H9 (cell line): Measurements from ENCODE around the gene NCEH1. TPM values are rescaled to one million over a fixed set of nuclear protein-coding genes. Genes with fewer than 3 reads are reported as not detected.

ENCODE experiments used
- DNase-seq: peaks from one replicate; pipeline ENCODE4 v3.0.0-alpha.2; 2017
- H2AFZ ChIP-seq: one replicate; pipeline ENCODE4 v1.6.1; 2013; ENCODE audit warnings: mild to moderate bottlenecking, low read length, control low read depth, moderate library complexity
- H2AK5ac ChIP-seq: 2 replicates; pipeline ENCODE4 v1.6.1; 2013; ENCODE audit warnings: low read length, control low read depth, mixed read lengths; ENCODE audit not compliant: insufficient read length
- H2BK120ac ChIP-seq: one replicate; pipeline ENCODE4 v1.6.1; 2013; ENCODE audit warnings: low read depth, mild to moderate bottlenecking, low read length, control low read depth, inconsistent platforms; ENCODE audit not compliant: poor library complexity, severe bottlenecking
- H2BK12ac ChIP-seq: 2 replicates; pipeline ENCODE4 v1.6.1; 2013; ENCODE audit warnings: low read length, control low read depth, mixed read lengths, low read depth; ENCODE audit not compliant: insufficient read length
- H2BK15ac ChIP-seq: 2 replicates; pipeline ENCODE4 v1.6.1; 2013; ENCODE audit warnings: low read depth, low read length, control low read depth
- H2BK20ac ChIP-seq: one replicate; pipeline ENCODE4 v1.6.1; 2013; ENCODE audit warnings: low read depth, mild to moderate bottlenecking, low read length, control low read depth, inconsistent platforms; ENCODE audit not compliant: poor library complexity, severe bottlenecking
- H2BK5ac ChIP-seq: 2 replicates; pipeline ENCODE4 v1.6.1; 2013; ENCODE audit warnings: low read length, control low read depth, mixed read lengths; ENCODE audit not compliant: insufficient read length
- H3K14ac ChIP-seq: 2 replicates; pipeline ENCODE4 v1.6.1; 2013; ENCODE audit warnings: low read length, control low read depth; ENCODE audit not compliant: insufficient read depth
- H3K18ac ChIP-seq: 2 replicates; pipeline ENCODE4 v1.6.1; 2013; ENCODE audit warnings: low read depth, mild to moderate bottlenecking, mixed read lengths, low read length, control low read depth; ENCODE audit not compliant: insufficient read length
- H3K23ac ChIP-seq: 2 replicates; pipeline ENCODE4 v1.6.1; 2013; ENCODE audit warnings: low read length, control low read depth, mixed read lengths, low read depth; ENCODE audit not compliant: insufficient read length
- H3K23me2 ChIP-seq: 2 replicates; pipeline ENCODE4 v1.6.1; 2013; ENCODE audit warnings: low read depth, mild to moderate bottlenecking, mixed read lengths, low read length, control low read depth; ENCODE audit not compliant: insufficient read length, poor library complexity, severe bottlenecking
- H3K27ac ChIP-seq: 2 replicates; pipeline ENCODE4 v1.5.1; 2013; ENCODE audit warnings: low read length, control low read depth, mixed read lengths, low read depth; ENCODE audit not compliant: insufficient read length
- H3K27me3 ChIP-seq: 2 replicates; pipeline ENCODE4 v1.6.1; 2013; ENCODE audit warnings: low read length, control low read depth, inconsistent platforms; ENCODE audit not compliant: insufficient read depth
- H3K4ac ChIP-seq: 2 replicates; pipeline ENCODE4 v1.6.1; 2013; ENCODE audit warnings: low read depth, mild to moderate bottlenecking, control low read depth, inconsistent platforms, low read length, moderate library complexity
- H3K4me1 ChIP-seq: 2 replicates; pipeline ENCODE4 v1.6.1; 2013; ENCODE audit warnings: low read length, control low read depth, inconsistent platforms; ENCODE audit not compliant: insufficient read depth
- H3K4me2 ChIP-seq: 2 replicates; pipeline ENCODE4 v1.6.1; 2013; ENCODE audit warnings: low read length, control low read depth, mixed read lengths; ENCODE audit not compliant: insufficient read length, insufficient read depth
- H3K56ac ChIP-seq: 2 replicates; pipeline ENCODE4 v1.6.1; 2013; ENCODE audit warnings: low read depth, mild to moderate bottlenecking, mixed read lengths, low read length, control low read depth; ENCODE audit not compliant: insufficient read length
- H3K79me1 ChIP-seq: 2 replicates; pipeline ENCODE4 v1.6.1; 2013; ENCODE audit warnings: low read depth, mild to moderate bottlenecking, moderate library complexity, low read length, control low read depth, inconsistent platforms; ENCODE audit not compliant: insufficient read depth, poor library complexity, severe bottlenecking
- H3K79me2 ChIP-seq: 2 replicates; pipeline ENCODE4 v1.6.1; 2013; ENCODE audit warnings: low read length, control low read depth, inconsistent platforms; ENCODE audit not compliant: insufficient read depth
- H3K9ac ChIP-seq: 2 replicates; pipeline ENCODE4 v1.6.1; 2013; ENCODE audit warnings: low read length, control low read depth, mixed read lengths; ENCODE audit not compliant: insufficient read length; ENCODE audit errors: extremely low read depth
- H3K9me3 ChIP-seq: one replicate; pipeline ENCODE4 v1.6.1; 2013; ENCODE audit warnings: low read depth, low read length, inconsistent platforms; ENCODE audit not compliant: control insufficient read depth
- H3T11ph ChIP-seq: one replicate; pipeline ENCODE4 v1.6.1; 2013; ENCODE audit warnings: mild to moderate bottlenecking, low read length, control low read depth, inconsistent platforms
- H4K20me1 ChIP-seq: one replicate; pipeline ENCODE4 v1.6.1; 2013; ENCODE audit not compliant: control insufficient read depth, insufficient read length, insufficient read depth
- H4K5ac ChIP-seq: 2 replicates; pipeline ENCODE4 v1.6.1; 2013; ENCODE audit warnings: low read depth, mild to moderate bottlenecking, mixed read lengths, low read length, control low read depth; ENCODE audit not compliant: insufficient read length
- H4K8ac ChIP-seq: replicated peaks from 2 replicates; pipeline ENCODE4 v1.6.1; 2013; ENCODE audit warnings: low read length, control low read depth, mixed read lengths, low read depth; ENCODE audit not compliant: insufficient read length
- H4K91ac ChIP-seq: 2 replicates; pipeline ENCODE4 v1.6.1; 2013; ENCODE audit warnings: low read depth, mild to moderate bottlenecking, moderate library complexity, mixed read lengths, low read length, control low read depth; ENCODE audit not compliant: insufficient read length
- H3K27ac Mint-ChIP-seq, 3 experiments: 2 replicates in 2 of 3; 3 replicates in 1 of 3; pipeline ENCODE4 v1.8.0; 2020 to 2021; ENCODE audit warnings: mixed read lengths in 3 of 3, mild to moderate bottlenecking in 1 of 3, moderate library complexity in 1 of 3
- H3K27me3 Mint-ChIP-seq: 2 replicates; pipeline ENCODE4 v1.8.0; 2021; ENCODE audit warnings: low read depth, mild to moderate bottlenecking, moderate library complexity, mixed read lengths
- H3K36me3 Mint-ChIP-seq, 3 experiments: 2 replicates in 2 of 3; 3 replicates in 1 of 3; pipeline ENCODE4 v1.8.0; 2020 to 2021; ENCODE audit warnings: low read depth in 3 of 3, mixed read lengths in 3 of 3; ENCODE audit not compliant: insufficient read depth in 1 of 3
- H3K4me1 Mint-ChIP-seq, 2 experiments: 2 replicates each; pipeline ENCODE4 v1.8.0; 2020; ENCODE audit warnings: mixed read lengths in 2 of 2
- H3K4me3 Mint-ChIP-seq, 2 experiments: 2 replicates in 1 of 2; 3 replicates in 1 of 2; pipeline ENCODE4 v1.8.0; 2020 to 2021; ENCODE audit warnings: mild to moderate bottlenecking in 2 of 2, mixed read lengths in 2 of 2, moderate library complexity in 1 of 2
- H3K9me3 Mint-ChIP-seq, 2 experiments: 2 replicates in 1 of 2; 3 replicates in 1 of 2; pipeline ENCODE4 v1.8.0; 2020; ENCODE audit warnings: mild to moderate bottlenecking in 2 of 2, mixed read lengths in 2 of 2, moderate library complexity in 1 of 2
- WGBS: extraction: QIAGEN DNeasy Blood & Tissue Kit; methylation state at CpG from one replicate; pipeline ENCODE4 v1.1.7; 2013; ENCODE audit warnings: missing lambda C conversion rate, low lambda C conversion rate, mixed read lengths; ENCODE audit not compliant: insufficient read length; ENCODE audit errors: extremely low coverage; 5-methylcytosine and 5-hydroxymethylcytosine counted together
- total RNA-seq: library from RNA; stranded (reverse); gene quantifications from 2 replicates; pipeline ENCODE4 v1.2.1, GENCODE V29; 2021
- TF ChIP-seq, protein P1 (sequence below): fragments of 200-600 bp; sonication (generic); conservative IDR thresholded peaks from 3 replicates; pipeline ENCODE4 v1.8.0; 2021; ENCODE audit warnings: antibody characterized with exemption, mild to moderate bottlenecking

The NCEH1 gene
- total RNA-seq, 1 experiment from 2014 or later, result 2.3 TPM

DNA sequence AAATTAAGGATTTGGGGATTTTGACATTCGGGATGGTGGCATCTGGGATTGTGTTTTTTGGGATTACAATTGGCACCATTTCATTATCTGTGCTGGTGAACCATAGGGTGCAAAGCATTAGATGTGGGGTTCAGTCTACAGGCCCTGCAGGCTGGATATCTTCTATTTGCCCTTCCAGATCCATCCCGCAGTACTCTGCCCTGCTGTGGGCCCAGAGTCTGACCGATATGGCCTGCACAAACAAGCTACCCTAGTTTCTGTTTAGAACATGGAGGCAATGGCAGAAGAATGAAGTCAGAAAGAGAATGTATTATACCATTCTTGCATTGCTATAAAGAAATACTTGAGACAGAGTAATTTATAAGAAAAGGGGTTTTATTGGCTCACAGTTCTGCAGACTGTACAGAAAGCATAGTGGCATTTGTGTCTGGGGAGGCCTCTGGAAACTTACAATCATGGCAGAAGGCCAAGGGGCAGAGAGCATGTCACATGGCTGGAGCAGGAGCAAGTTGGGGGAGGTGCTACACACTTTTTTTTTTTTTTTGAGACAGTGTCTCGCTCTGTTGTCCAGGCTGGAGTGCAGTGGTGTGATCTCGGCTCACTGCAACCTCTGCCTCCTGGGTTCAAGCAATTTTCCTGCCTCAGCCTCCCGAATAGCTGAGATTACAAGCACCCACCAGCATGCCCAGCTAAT lies 93.7 kb downstream of the NCEH1 start:
- no peak overlapping the region for H3K4ac ChIP-seq
- DNase-seq, result no peak

More for the DNA sequence above, 93.7 kb downstream of the NCEH1 start:
- Mint-ChIP-seq H3K4me1 (peaks cover 4 to 5% of the 10 kb centered on the region in 2 experiments), H3K27ac (no peak overlapping the region), H3K27me3 (no peaks in the 10 kb centered on the region), H3K9me3 (no peaks in the 10 kb centered on the region; a peak in 1 of 5 replicates), H3K4me3 (no peak overlapping the region), H3K36me3 (no peaks in the 10 kb centered on the region)
- no CpG with 5 or more reads among the region's 6 CpGs for WGBS
- Histone ChIP-seq H4K5ac (no peak overlapping the region), H3K79me1 (no peaks in the 10 kb centered on the region), H3K9ac (no peak overlapping the region), H3K14ac (no peak overlapping the region), H2BK120ac (no peak overlapping the region), H4K91ac (no peak overlapping the region), H3K79me2 (no peaks in the 10 kb centered on the region), H2BK20ac (no peak overlapping the region), H3K23ac (no peak overlapping the region), H4K20me1 (no peaks in the 10 kb centered on the region), H2AFZ (no peak overlapping the region), H2BK12ac (no peak overlapping the region), H3K56ac (no peak overlapping the region), H2BK5ac (no peak overlapping the region), H2BK15ac (no peak overlapping the region), H3K23me2 (no peaks in the 10 kb centered on the region), H3K4me1 (no peaks in the 10 kb centered on the region; the same call in 1 of the 2 replicates), H3K18ac (no peak overlapping the region), H3K9me3 (no peaks in the 10 kb centered on the region), H4K8ac (no peak overlapping the region), H2AK5ac (no peak overlapping the region), H3K4me2 (no peak overlapping the region), H3T11ph (no peak overlapping the region), H3K27me3 (no peaks in the 10 kb centered on the region), H3K27ac (no peak overlapping the region)
- TF ChIP-seq, protein P1, sequence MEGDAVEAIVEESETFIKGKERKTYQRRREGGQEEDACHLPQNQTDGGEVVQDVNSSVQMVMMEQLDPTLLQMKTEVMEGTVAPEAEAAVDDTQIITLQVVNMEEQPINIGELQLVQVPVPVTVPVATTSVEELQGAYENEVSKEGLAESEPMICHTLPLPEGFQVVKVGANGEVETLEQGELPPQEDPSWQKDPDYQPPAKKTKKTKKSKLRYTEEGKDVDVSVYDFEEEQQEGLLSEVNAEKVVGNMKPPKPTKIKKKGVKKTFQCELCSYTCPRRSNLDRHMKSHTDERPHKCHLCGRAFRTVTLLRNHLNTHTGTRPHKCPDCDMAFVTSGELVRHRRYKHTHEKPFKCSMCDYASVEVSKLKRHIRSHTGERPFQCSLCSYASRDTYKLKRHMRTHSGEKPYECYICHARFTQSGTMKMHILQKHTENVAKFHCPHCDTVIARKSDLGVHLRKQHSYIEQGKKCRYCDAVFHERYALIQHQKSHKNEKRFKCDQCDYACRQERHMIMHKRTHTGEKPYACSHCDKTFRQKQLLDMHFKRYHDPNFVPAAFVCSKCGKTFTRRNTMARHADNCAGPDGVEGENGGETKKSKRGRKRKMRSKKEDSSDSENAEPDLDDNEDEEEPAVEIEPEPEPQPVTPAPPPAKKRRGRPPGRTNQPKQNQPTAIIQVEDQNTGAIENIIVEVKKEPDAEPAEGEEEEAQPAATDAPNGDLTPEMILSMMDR, result no peak
